PFSK-1 (cell line): Measurements from ENCODE around the gene POU2AF3.

Experiments used
- FOXP2 ChIP-seq: optimal IDR thresholded peaks from 2 replicates; pipeline ENCODE3; 2011; ENCODE audit warnings: borderline replicate concordance, control low read depth, inconsistent platforms; ENCODE audit not compliant: insufficient read depth; ENCODE audit errors: extremely low read length, extremely low read depth
- POLR2AphosphoS5 ChIP-seq: IDR thresholded peaks from 2 replicates; pipeline ENCODE4 v1.6.1; 2012; ENCODE audit warnings: low read depth, mild to moderate bottlenecking, control low read depth, low read length, moderate library complexity
- SIN3A ChIP-seq: IDR thresholded peaks from 2 replicates; pipeline ENCODE4 v1.6.1; 2012; ENCODE audit warnings: mild to moderate bottlenecking, low read length, moderate library complexity, borderline replicate concordance; ENCODE audit not compliant: insufficient read depth
- TAF1 ChIP-seq: IDR thresholded peaks from 2 replicates; pipeline ENCODE4 v1.6.1; 2012; ENCODE audit warnings: low read length, control low read depth, borderline replicate concordance; ENCODE audit not compliant: insufficient read depth
- TF ChIP-seq, protein P1 (sequence below), 2 experiments: IDR thresholded peaks; 2 replicates each; pipeline versions ENCODE4 v1.6.1 to v1.8.0; 2011 to 2012; ENCODE audit warnings: low read depth in 2 of 2, low read length in 2 of 2, control low read depth in 1 of 2, inconsistent platforms in 1 of 2, mild to moderate bottlenecking in 1 of 2, moderate library complexity in 1 of 2; ENCODE audit not compliant: insufficient read depth in 1 of 2

Gene POU2AF3

DNA sequence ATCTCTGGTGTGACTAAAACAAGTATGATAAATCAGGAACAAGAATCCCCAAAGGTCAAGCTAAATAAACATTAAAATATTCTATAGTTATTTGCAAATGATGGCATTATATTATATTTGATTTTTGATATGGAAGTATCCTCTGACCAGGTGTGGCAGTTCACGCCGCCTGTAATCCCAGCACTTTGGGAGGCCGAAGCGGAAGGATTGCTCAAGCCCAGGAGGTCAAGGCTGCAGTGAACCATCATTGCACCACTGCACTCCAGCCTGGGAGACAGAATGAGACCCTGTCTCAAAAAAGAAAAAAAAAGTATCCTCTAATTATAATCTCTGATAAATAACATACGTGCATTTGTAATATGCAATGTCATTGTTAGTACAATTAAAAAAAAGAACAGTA is 6.6 kb upstream of the POU2AF3 start:
- TF ChIP-seq TAF1 (no peak), POLR2AphosphoS5 (no peak), SIN3A (no peak), FOXP2 (no peak)
- TF ChIP-seq, protein P1, sequence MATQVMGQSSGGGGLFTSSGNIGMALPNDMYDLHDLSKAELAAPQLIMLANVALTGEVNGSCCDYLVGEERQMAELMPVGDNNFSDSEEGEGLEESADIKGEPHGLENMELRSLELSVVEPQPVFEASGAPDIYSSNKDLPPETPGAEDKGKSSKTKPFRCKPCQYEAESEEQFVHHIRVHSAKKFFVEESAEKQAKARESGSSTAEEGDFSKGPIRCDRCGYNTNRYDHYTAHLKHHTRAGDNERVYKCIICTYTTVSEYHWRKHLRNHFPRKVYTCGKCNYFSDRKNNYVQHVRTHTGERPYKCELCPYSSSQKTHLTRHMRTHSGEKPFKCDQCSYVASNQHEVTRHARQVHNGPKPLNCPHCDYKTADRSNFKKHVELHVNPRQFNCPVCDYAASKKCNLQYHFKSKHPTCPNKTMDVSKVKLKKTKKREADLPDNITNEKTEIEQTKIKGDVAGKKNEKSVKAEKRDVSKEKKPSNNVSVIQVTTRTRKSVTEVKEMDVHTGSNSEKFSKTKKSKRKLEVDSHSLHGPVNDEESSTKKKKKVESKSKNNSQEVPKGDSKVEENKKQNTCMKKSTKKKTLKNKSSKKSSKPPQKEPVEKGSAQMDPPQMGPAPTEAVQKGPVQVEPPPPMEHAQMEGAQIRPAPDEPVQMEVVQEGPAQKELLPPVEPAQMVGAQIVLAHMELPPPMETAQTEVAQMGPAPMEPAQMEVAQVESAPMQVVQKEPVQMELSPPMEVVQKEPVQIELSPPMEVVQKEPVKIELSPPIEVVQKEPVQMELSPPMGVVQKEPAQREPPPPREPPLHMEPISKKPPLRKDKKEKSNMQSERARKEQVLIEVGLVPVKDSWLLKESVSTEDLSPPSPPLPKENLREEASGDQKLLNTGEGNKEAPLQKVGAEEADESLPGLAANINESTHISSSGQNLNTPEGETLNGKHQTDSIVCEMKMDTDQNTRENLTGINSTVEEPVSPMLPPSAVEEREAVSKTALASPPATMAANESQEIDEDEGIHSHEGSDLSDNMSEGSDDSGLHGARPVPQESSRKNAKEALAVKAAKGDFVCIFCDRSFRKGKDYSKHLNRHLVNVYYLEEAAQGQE (IDR thresholded peaks at IDR 0.05; ENCODE audit: insufficient read depth in 1 of 2, low read depth in 2 of 2, low read length in 2 of 2), result no peak

DNA sequence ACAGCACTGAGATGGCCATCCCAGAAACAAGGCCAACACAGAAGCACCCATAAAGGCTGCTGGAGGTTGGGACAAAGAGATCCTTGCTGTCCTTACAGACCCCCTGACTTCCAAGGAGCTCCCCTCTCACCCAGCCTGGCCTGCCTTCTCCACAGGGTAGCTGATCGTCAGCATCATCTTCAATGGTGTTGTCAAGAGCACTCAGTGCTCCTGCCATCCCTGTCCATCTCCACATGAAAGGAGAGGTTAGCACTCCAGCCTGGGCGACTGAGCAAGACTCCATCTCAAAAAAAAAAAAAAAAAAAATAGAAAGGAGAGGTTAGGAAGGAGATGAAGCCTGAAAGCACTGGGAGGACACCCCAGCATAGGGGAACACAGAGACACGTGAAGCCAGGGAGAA is 2.1 kb upstream of the POU2AF3 start:
- no peak for TF ChIP-seq SIN3A
- TF ChIP-seq TAF1, result no peak
- TF ChIP-seq, protein P1 (IDR thresholded peaks at IDR 0.05; ENCODE audit: insufficient read depth in 1 of 2, low read depth in 2 of 2, low read length in 2 of 2), result no peak
- TF ChIP-seq FOXP2, result no peak
- no peak for TF ChIP-seq POLR2AphosphoS5

DNA sequence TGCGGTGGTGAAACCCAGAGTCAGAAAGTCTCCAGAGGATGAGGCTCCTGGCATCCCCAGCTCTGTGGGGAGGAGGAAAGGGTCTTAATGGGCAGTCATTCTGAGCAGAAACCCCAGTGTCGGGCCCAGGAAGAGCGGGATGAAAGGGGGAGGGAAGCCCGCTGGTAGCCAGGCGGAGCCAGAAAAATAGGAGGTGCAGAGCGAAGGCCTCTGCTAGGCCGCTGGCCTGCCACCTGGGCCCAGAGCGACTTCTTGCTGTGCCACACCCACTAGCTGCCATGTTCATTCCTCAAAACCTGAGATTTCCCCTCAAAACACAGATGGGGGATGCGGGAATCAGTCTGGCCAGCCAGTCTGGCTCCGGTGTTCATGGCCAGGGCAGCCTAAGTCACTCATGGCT is 650 bp upstream of the POU2AF3 start:
- TF ChIP-seq SIN3A (no peak), TAF1 (no peak), FOXP2 (no peak), POLR2AphosphoS5 (no peak)
- TF ChIP-seq, protein P1 (IDR thresholded peaks at IDR 0.05; ENCODE audit: insufficient read depth in 1 of 2, low read depth in 2 of 2, low read length in 2 of 2), result no peak

DNA sequence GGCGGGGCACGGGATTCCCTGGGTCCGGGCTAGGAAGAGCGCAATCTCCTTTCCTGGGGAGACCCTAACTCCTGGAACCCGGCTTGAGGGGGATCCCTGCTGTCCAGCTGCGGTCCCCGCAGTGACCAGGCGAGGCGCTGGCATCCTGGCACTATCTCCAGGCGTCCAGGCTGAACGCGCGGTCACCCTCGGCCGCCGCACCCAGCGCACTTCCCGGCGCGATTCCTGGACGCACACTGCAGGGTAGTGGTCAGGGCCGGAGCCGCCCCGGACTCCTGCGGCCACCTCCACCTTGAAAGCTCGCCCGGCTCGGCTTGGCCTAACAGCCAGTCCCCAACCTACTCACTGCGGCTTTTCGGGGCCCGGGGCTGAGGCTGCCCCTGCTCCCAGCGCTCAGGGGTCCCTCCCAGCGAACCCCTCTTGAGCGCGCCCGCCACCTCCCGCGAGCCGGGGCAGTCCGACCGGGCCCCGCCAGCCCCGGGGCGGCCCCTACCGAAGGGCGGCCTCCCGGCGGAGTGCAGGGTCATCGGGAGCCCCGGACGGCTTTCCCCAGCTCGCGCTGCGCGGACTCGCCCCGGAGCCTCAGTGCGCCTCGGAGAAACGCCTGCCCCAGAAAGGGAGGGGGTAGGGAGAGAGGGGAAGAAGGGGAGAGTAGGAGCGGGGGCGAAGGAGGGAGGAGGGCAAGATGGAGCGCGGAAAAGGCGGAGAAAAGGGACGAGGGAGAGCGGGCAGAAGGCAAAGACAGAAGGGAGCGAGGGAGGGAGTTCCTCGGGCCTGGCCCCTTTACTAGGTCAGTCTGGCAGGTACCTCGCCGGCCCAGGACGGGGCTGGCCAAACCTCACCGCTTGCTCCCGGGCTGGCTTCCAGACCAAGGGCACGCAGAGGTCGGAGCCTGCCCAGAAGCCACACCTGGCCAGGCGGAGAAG is 1.0 kb downstream of the POU2AF3 start:
- TF ChIP-seq TAF1, result no peak
- no peak for TF ChIP-seq SIN3A
- TF ChIP-seq, protein P1 (IDR thresholded peaks at IDR 0.05; ENCODE audit: insufficient read depth in 1 of 2, low read depth in 2 of 2, low read length in 2 of 2), result no peak
- no peak for TF ChIP-seq FOXP2
- no peak for TF ChIP-seq POLR2AphosphoS5
